GM12878 (cell line): ENCODE measurements around the gene SH2D7.

Experiments
- CTCF ChIP-seq, 3 experiments: IDR thresholded peaks in 2 of 3; conservative IDR thresholded peaks in 1 of 3; 2 replicates each; pipeline ENCODE4 v1.5.1; 2011; ENCODE audit warnings: low read depth in 3 of 3, low read length in 3 of 3, mild to moderate bottlenecking in 3 of 3, control low read depth in 2 of 3, moderate library complexity in 2 of 3, inconsistent platforms in 1 of 3, mixed read lengths in 1 of 3; ENCODE audit not compliant: control insufficient read depth in 2 of 3, insufficient read depth in 1 of 3; ENCODE audit errors: extremely low read depth in 1 of 3
- EZH2 ChIP-seq: IDR thresholded peaks from 2 replicates; pipeline ENCODE4 v1.6.1; 2012; ENCODE audit warnings: low read depth, mild to moderate bottlenecking, control low read depth, inconsistent platforms, low read length, borderline replicate concordance; ENCODE audit not compliant: control insufficient read depth
- POLR2AphosphoS2 ChIP-seq: IDR thresholded peaks from 2 replicates; pipeline ENCODE4 v1.6.1; 2011; ENCODE audit warnings: low read depth, mild to moderate bottlenecking, low read length, improper control_type of control experiment, moderate library complexity

- TF ChIP-seq EZH2 (no peak), CTCF (IDR thresholded peaks at IDR 0.05 in 2 of 3, conservative IDR thresholded peaks at IDR 0.05 in 1 of 3; ENCODE audit: control insufficient read depth in 2 of 3, extremely low read depth in 1 of 3, insufficient read depth in 1 of 3, low read depth in 3 of 3, low read length in 3 of 3) (no peak), POLR2AphosphoS2 (no peak)
Measured at GRCh38 chr15:78046796-78047341, 45.5 kb upstream of the SH2D7 start.
